NT2/D1 (cell line): ENCODE measurements around the gene KRTAP9-2.
"Not testable (repeated sequence)": the region's sequence is repeated elsewhere in the genome, so short reads cannot be mapped to it uniquely, and the experiment has no call there.

ENCODE experiments used
- DNase-seq: peaks from one replicate; pipeline ENCODE4 v3.0.0-alpha.2; 2011; ENCODE audit warnings: low read depth, low spot score
- H3K27me3 ChIP-seq: 2 replicates; pipeline ENCODE4 v1.6.0; 2011; ENCODE audit warnings: mild to moderate bottlenecking; ENCODE audit not compliant: insufficient read length, insufficient read depth
- H3K36me3 ChIP-seq: 2 replicates; pipeline ENCODE4 v1.6.1; 2011; ENCODE audit warnings: mild to moderate bottlenecking, low read length, mixed read lengths; ENCODE audit not compliant: insufficient read depth, insufficient read length
- H3K4me1 ChIP-seq: 2 replicates; pipeline ENCODE4 v1.5.1; 2011; ENCODE audit not compliant: insufficient read depth, insufficient read length
- H3K4me3 ChIP-seq: 2 replicates; pipeline ENCODE4 v1.5.1; 2011; ENCODE audit warnings: low read depth; ENCODE audit not compliant: insufficient read length
- H3K9ac ChIP-seq: 2 replicates; pipeline ENCODE4 v1.6.0; 2011; ENCODE audit warnings: low read depth; ENCODE audit not compliant: insufficient read length
- H3K9me3 ChIP-seq: 2 replicates; pipeline ENCODE4 v1.5.1; 2011; ENCODE audit warnings: mild to moderate bottlenecking, low read length; ENCODE audit not compliant: insufficient read depth
- SUZ12 ChIP-seq: IDR thresholded peaks from 2 replicates; pipeline ENCODE4 v1.6.1; 2011; ENCODE audit not compliant: insufficient read length, insufficient read depth; ENCODE audit errors: extremely low read depth
- YY1 ChIP-seq: IDR thresholded peaks from 2 replicates; pipeline ENCODE4 v1.6.1; 2011; ENCODE audit not compliant: insufficient read length, insufficient read depth
- ZNF274 ChIP-seq: IDR thresholded peaks from 2 replicates; pipeline ENCODE4 v1.6.1; 2011; ENCODE audit warnings: mild to moderate bottlenecking, low read depth, low read length

KRTAP9-2 gene

GRCh38 chr17:41251261-41251660 lies 24.8 kb downstream of the KRTAP9-2 start:
- TF ChIP-seq YY1 (no peak), SUZ12 (no peak), ZNF274 (no peak)
- Histone ChIP-seq H3K9me3 (no peaks in the 10 kb centered on the region), H3K4me3 (no peak overlapping the region), H3K4me1 (no peaks in the 10 kb centered on the region), H3K36me3 (no peaks in the 10 kb centered on the region), H3K27me3 (peaks cover 7% of the 10 kb centered on the region), H3K9ac (no peak overlapping the region)
- no peak for DNase-seq

GRCh38 chr17:41254861-41255260 lies 28.4 kb downstream of the KRTAP9-2 start:
- no peak overlapping the region for H3K4me3 ChIP-seq
- no peak for DNase-seq
- peaks cover 5% of the 10 kb centered on the region for H3K27me3 ChIP-seq
- no peak for TF ChIP-seq YY1
- TF ChIP-seq SUZ12: no peak
- no peak for TF ChIP-seq ZNF274
- no peaks in the 10 kb centered on the region for H3K4me1 ChIP-seq
- no peak overlapping the region for H3K9ac ChIP-seq
- no peaks in the 10 kb centered on the region for H3K36me3 ChIP-seq
- no peaks in the 10 kb centered on the region for H3K9me3 ChIP-seq

DNA sequence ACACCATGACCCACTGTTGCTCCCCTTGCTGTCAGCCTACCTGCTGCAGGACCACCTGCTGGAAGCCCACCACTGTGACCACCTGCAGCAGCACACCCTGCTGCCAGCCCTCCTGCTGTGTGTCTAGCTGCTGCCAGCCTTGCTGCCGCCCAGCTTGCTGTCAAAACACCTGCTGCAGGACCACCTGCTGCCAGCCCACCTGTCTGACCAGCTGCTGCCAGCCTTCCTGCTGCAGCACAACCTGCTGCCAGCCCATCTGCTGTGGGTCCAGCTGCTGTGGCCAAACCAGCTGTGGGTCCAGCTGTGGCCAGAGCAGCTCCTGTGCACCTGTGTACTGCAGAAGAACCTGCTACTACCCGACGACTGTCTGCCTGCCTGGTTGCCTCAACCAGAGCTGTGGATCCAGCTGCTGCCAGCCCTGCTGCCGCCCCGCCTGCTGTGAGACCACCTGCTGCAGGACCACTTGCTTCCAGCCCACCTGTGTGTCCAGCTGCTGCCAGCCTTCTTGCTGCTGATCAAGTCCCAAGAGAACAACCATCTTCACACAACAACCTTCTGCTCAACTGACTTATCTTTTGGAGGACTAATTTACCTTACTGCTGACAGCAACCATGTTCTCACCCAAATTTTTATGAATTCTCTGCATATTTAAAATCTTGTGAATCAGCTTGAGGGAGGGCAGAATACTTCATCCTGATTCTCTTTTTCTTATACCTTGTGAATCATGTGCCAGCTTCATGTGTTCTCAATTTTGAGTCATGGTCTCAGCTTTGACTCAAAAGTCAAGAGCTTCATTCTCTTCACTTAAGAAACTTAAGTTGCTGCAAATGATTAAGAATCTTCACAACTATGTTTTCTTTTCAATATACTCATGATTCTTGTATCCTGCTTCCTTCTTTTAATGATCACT lies 29.2 kb downstream of the KRTAP9-2 start, which contains the start of gene KRTAP9-9:
TSS of gene KRTAP9-9 (plus strand) at position 4 of the 910 bp plus-strand sequence.
- H3K9me3 ChIP-seq, H3K4me3 ChIP-seq, H3K36me3 ChIP-seq, H3K4me1 ChIP-seq, H3K9ac ChIP-seq, H3K27me3 ChIP-seq, DNase-seq: not testable (repeated sequence)

DNA sequence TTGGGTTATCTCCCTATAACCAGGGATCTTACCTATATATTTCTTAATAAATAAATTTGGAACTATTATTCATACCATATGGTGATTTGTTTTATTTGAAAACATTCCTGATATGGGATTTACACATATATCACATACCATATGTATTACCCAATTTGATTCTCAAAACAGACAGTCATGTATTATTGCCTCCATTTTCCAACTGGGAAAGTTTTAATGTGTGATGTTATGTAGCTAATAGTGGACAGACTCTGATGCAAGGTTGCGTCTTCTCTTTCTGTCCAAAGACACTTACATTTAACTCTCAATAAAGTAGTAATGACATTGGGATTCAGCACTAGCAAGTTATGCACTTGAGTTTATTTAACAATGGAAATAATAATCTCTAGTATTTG lies 29.8 kb downstream of the KRTAP9-2 start:
- H3K9me3 ChIP-seq: no peaks in the 10 kb centered on the region
- H3K4me3 ChIP-seq: no peak overlapping the region
- H3K9ac ChIP-seq: no peak overlapping the region
- H3K27me3 ChIP-seq: peaks cover 5% of the 10 kb centered on the region
- TF ChIP-seq SUZ12 (no peak), YY1 (no peak), ZNF274 (no peak)
- H3K4me1 ChIP-seq: no peaks in the 10 kb centered on the region
- no peak for DNase-seq
- H3K36me3 ChIP-seq: no peaks in the 10 kb centered on the region

DNA sequence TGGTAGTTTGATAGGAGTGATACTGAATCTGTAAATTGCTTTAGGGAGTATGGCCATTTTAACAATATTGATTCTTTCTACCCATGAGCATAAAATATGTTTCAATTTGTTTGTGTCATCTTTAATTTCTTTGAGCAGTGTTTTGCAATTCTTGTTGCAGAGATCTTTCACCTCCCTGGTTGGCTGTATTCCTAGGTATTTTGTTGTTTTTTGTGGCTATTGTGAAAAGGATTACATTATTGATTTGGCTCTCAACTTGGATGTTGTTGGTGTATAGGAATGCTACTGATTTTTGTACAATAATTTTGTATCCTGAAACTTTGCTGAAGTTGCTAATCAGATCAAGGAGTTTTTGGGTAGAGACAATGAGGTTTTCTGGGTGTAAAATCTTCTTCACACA lies 32.0 kb downstream of the KRTAP9-2 start:
- H3K9me3 ChIP-seq: no peaks in the 10 kb centered on the region
- H3K4me1 ChIP-seq: no peaks in the 10 kb centered on the region
- H3K9ac ChIP-seq: no peak overlapping the region
- H3K36me3 ChIP-seq: no peaks in the 10 kb centered on the region
- no peak for DNase-seq
- H3K27me3 ChIP-seq: peaks cover 2% of the 10 kb centered on the region
- TF ChIP-seq SUZ12 (no peak), ZNF274 (no peak), YY1 (no peak)
- no peak overlapping the region for H3K4me3 ChIP-seq

DNA sequence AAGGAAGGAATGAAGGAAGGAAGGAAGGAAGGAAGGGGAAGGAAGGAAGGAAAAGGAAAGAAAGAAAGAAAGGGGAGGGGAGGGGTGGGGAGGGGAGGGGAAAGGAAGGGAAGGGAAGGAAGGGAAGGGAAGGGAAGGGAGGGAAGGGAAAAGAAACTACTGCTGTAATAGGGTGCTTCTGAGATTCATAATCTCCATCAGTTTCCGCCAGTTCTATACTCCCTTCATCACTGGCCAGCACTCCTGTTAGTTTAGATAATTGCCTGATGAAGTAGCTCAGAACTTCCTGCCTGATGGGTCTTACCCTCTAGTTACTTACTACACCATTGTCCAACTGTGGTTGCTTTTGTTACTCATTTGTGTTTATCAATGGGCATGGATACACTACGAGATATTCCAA lies 36.8 kb downstream of the KRTAP9-2 start:
- Histone ChIP-seq H3K36me3 (no peaks in the 10 kb centered on the region), H3K4me1 (no peaks in the 10 kb centered on the region), H3K9ac (no peak overlapping the region), H3K4me3 (no peak overlapping the region), H3K9me3 (no peaks in the 10 kb centered on the region), H3K27me3 (peaks cover 6% of the 10 kb centered on the region)
- no peak for TF ChIP-seq YY1
- no peak for TF ChIP-seq ZNF274
- TF ChIP-seq SUZ12: no peak
- no peak for DNase-seq

- Histone ChIP-seq H3K9me3 (no peaks in the 10 kb centered on the region), H3K27me3 (peaks cover 6% of the 10 kb centered on the region), H3K36me3 (no peaks in the 10 kb centered on the region), H3K4me3 (no peak overlapping the region), H3K4me1 (no peaks in the 10 kb centered on the region), H3K9ac (no peak overlapping the region)
- DNase-seq: no peak
- TF ChIP-seq YY1: no peak
- no peak for TF ChIP-seq SUZ12
- no peak for TF ChIP-seq ZNF274
Observed at GRCh38 chr17:41264599-41264998, 38.2 kb downstream of the KRTAP9-2 start.
